IMR-90 (cell line): Measurements from ENCODE around the gene SRRM2. TPM values are rescaled to one million over a fixed set of nuclear protein-coding genes. Genes with fewer than 3 reads are reported as not detected.

ENCODE experiments used
- ATAC-seq: fragments of 200-7000 bp; cut with Tn5 transposase; 2 replicates; pipeline ENCODE4 v1.9.1; 2020; ENCODE audit warnings: low read depth, mild to moderate bottlenecking, moderate library complexity
- BruUV-seq: library from RNA; stranded (reverse); fragments of 400-500 nt; replicated peaks from 2 replicates; lab custom pipeline; 2021; lab: Mats Ljungman, UMichigan
- CTCF ChIA-PET: fragments of 300-600 bp; formaldehyde crosslinking; extraction: SDS; loops from one replicate; lab custom pipeline; 2021; ENCODE audit warnings: antibody characterized with exemption; lab: Yijun Ruan, JAX
- POLR2A ChIA-PET: fragments of 300-600 bp; sonication (Branson Sonifier 250); formaldehyde crosslinking; loops from one replicate; lab custom pipeline; 2022; ENCODE audit warnings: antibody characterized with exemption; ENCODE audit not compliant: unreplicated experiment; lab: Charles Lee
- DNase-seq: peaks from one replicate; pipeline ENCODE4 v3.0.0; 2013
- H2AFZ ChIP-seq: replicated peaks from 2 replicates; pipeline ENCODE3; 2013; ENCODE audit warnings: low read length, mild to moderate bottlenecking; ENCODE audit not compliant: poor library complexity
- H2AK5ac ChIP-seq: 2 replicates; pipeline ENCODE4 v1.6.1; 2013; ENCODE audit warnings: low read depth, low read length, inconsistent platforms
- H2AK9ac ChIP-seq: replicated peaks from 2 replicates; pipeline ENCODE3; 2013; ENCODE audit warnings: mild to moderate bottlenecking, low read depth, low read length, moderate library complexity; ENCODE audit not compliant: poor library complexity
- H2BK120ac ChIP-seq: 2 replicates; pipeline ENCODE4 v1.6.1; 2013; ENCODE audit warnings: low read depth, low read length, inconsistent platforms
- H2BK15ac ChIP-seq: 3 replicates; pipeline ENCODE4 v1.6.1; 2013; ENCODE audit warnings: low read depth, low read length, inconsistent platforms
- H2BK20ac ChIP-seq: 2 replicates; pipeline ENCODE4 v1.6.1; 2013; ENCODE audit warnings: low read depth, mild to moderate bottlenecking, inconsistent platforms, low read length, moderate library complexity
- H2BK5ac ChIP-seq: 2 replicates; pipeline ENCODE4 v1.6.1; 2013; ENCODE audit warnings: mild to moderate bottlenecking, low read depth, low read length, inconsistent platforms; ENCODE audit not compliant: poor library complexity, severe bottlenecking
- H3K14ac ChIP-seq: replicated peaks from 2 replicates; pipeline ENCODE4 v1.6.1; 2013; ENCODE audit warnings: low read depth, low read length, inconsistent platforms
- H3K18ac ChIP-seq: 2 replicates; pipeline ENCODE4 v1.6.1; 2013; ENCODE audit warnings: low read depth, low read length, control low read depth
- H3K23ac ChIP-seq: 2 replicates; pipeline ENCODE4 v1.6.1; 2013; ENCODE audit warnings: low read depth, low read length, inconsistent platforms
- H3K27ac ChIP-seq: 2 replicates; pipeline ENCODE4 v1.5.1; 2013; ENCODE audit warnings: mild to moderate bottlenecking, control low read depth, low read length; ENCODE audit not compliant: insufficient read depth
- H3K27me3 ChIP-seq: 2 replicates; pipeline ENCODE4 v1.6.1; 2013; ENCODE audit warnings: low read length; ENCODE audit not compliant: control insufficient read depth, insufficient read depth
- H3K36me3 ChIP-seq: 2 replicates; pipeline ENCODE4 v1.6.1; 2013; ENCODE audit warnings: low read length, mixed read lengths; ENCODE audit not compliant: control insufficient read depth, insufficient read depth
- H3K4ac ChIP-seq: 2 replicates; pipeline ENCODE4 v1.6.1; 2013; ENCODE audit warnings: low read depth, low read length, inconsistent platforms
- H3K4me1 ChIP-seq: 2 replicates; pipeline ENCODE4 v1.6.1; 2013; ENCODE audit warnings: low read length, mixed read lengths; ENCODE audit not compliant: control insufficient read depth, insufficient read depth
- H3K4me2 ChIP-seq: 2 replicates; pipeline ENCODE4 v1.6.1; 2013; ENCODE audit warnings: low read depth, mild to moderate bottlenecking, control low read depth, low read length, moderate library complexity
- H3K4me3 ChIP-seq: 2 replicates; pipeline ENCODE4 v1.5.1; 2013; ENCODE audit warnings: low read depth, mild to moderate bottlenecking, control low read depth, low read length, moderate library complexity; ENCODE audit not compliant: insufficient read depth
- H3K56ac ChIP-seq: 2 replicates; pipeline ENCODE4 v1.6.1; 2013; ENCODE audit warnings: low read length, inconsistent platforms; ENCODE audit not compliant: insufficient read depth; ENCODE audit errors: extremely low read depth
- H3K79me1 ChIP-seq, 2 experiments: 2 replicates each; pipeline ENCODE4 v1.6.1; 2013; ENCODE audit warnings: low read length in 2 of 2, inconsistent platforms in 1 of 2, low read depth in 1 of 2
- H3K9ac ChIP-seq: 2 replicates; pipeline ENCODE4 v1.6.1; 2013; ENCODE audit warnings: low read depth, low read length, control low read depth
- H3K9me1 ChIP-seq: 2 replicates; pipeline ENCODE4 v1.6.1; 2013; ENCODE audit warnings: low read length, inconsistent platforms; ENCODE audit not compliant: insufficient read depth
- H3K9me3 ChIP-seq: 2 replicates; pipeline ENCODE4 v1.6.1; 2013; ENCODE audit warnings: low read length; ENCODE audit not compliant: control insufficient read depth, insufficient read depth
- H4K20me1 ChIP-seq: 2 replicates; pipeline ENCODE4 v1.6.1; 2013; ENCODE audit warnings: low read length, inconsistent platforms; ENCODE audit not compliant: insufficient read depth
- H4K5ac ChIP-seq: 2 replicates; pipeline ENCODE4 v1.6.1; 2013; ENCODE audit warnings: mild to moderate bottlenecking, low read depth, low read length, control low read depth
- H4K8ac ChIP-seq, 2 experiments: 2 replicates each; pipeline ENCODE4 v1.6.1; 2013; ENCODE audit warnings: low read depth in 2 of 2, low read length in 2 of 2, control low read depth in 1 of 2, inconsistent platforms in 1 of 2
- H4K91ac ChIP-seq: 2 replicates; pipeline ENCODE4 v1.6.1; 2013; ENCODE audit warnings: low read depth, low read length, inconsistent platforms; ENCODE audit not compliant: insufficient read depth
- BHLHE40 ChIP-seq: fragments of 150-350 bp; IDR thresholded peaks from 2 replicates; pipeline ENCODE4 v1.6.1; 2016; ENCODE audit warnings: mild to moderate bottlenecking, low read depth, low read length
- CEBPB ChIP-seq: IDR thresholded peaks from 2 replicates; pipeline ENCODE4 v1.6.1; 2012; ENCODE audit warnings: low read depth, low read length, improper control_type of control experiment
- CHD1 ChIP-seq: IDR thresholded peaks from 2 replicates; pipeline ENCODE4 v1.6.1; 2012; ENCODE audit warnings: low read depth, low read length, improper control_type of control experiment
- FOS ChIP-seq: fragments of 150-350 bp; IDR thresholded peaks from 2 replicates; pipeline ENCODE4 v1.6.1; 2016; ENCODE audit warnings: low read depth, low read length
- MAFK ChIP-seq: IDR thresholded peaks from 2 replicates; pipeline ENCODE4 v1.6.1; 2012; ENCODE audit warnings: low read depth, low read length, improper control_type of control experiment
- MAZ ChIP-seq: IDR thresholded peaks from 2 replicates; pipeline ENCODE4 v1.6.1; 2012; ENCODE audit warnings: low read depth, mild to moderate bottlenecking, low read length, improper control_type of control experiment, moderate library complexity, borderline replicate concordance
- MXI1 ChIP-seq: IDR thresholded peaks from 2 replicates; pipeline ENCODE4 v1.6.1; 2012; ENCODE audit warnings: low read depth, mild to moderate bottlenecking, low read length, moderate library complexity, borderline replicate concordance
- NFE2L2 ChIP-seq: fragments of 150-350 bp; IDR thresholded peaks from 2 replicates; pipeline ENCODE4 v1.6.1; 2016; ENCODE audit warnings: low read depth, mild to moderate bottlenecking, low read length
- POLR2A ChIP-seq: IDR thresholded peaks from 2 replicates; pipeline ENCODE4 v1.6.1; 2012; ENCODE audit warnings: mild to moderate bottlenecking, low read depth, low read length
- RAD21 ChIP-seq: IDR thresholded peaks from 2 replicates; pipeline ENCODE4 v1.6.1; 2012; ENCODE audit warnings: low read length, improper control_type of control experiment
- RCOR1 ChIP-seq: IDR thresholded peaks from 2 replicates; pipeline ENCODE4 v1.6.1; 2012; ENCODE audit warnings: mild to moderate bottlenecking, low read length, improper control_type of control experiment; ENCODE audit not compliant: insufficient replicate concordance
- RFX5 ChIP-seq: IDR thresholded peaks from 2 replicates; pipeline ENCODE4 v1.8.0; 2012; ENCODE audit warnings: low read depth, mild to moderate bottlenecking, low read length, moderate library complexity
- SMC3 ChIP-seq: fragments of 150-350 bp; IDR thresholded peaks from 2 replicates; pipeline ENCODE4 v1.6.1; 2016; ENCODE audit warnings: low read depth, mild to moderate bottlenecking, antibody characterized with exemption, low read length, moderate library complexity
- WGBS, 2 experiments: methylation state at CpG; one replicate each; pipeline versions ENCODE4 v1.1.5 to v1.1.7; 2013; ENCODE audit warnings: missing lambda C conversion rate in 2 of 2; ENCODE audit not compliant: insufficient read length in 1 of 2; ENCODE audit errors: extremely low coverage in 2 of 2; 5-methylcytosine and 5-hydroxymethylcytosine counted together
- dilution Hi-C: fragments of 300-500 bp; cut with HindIII; formaldehyde crosslinking; loops from one replicate; pipeline ENCODE4 v1.14.3; 2018; ENCODE audit warnings: low sequenced_read_pairs; ENCODE audit not compliant: unreplicated experiment
- in situ Hi-C: fragments of 300-500 bp; cut with MboI; formaldehyde crosslinking; loops from 3 replicates; pipeline ENCODE4 v1.14.3; 2019; ENCODE audit warnings: low sequenced_read_pairs, inconsistent platforms, mixed read lengths
- intact Hi-C: fragments of 100-400 bp; cut with micrococcal nuclease; formaldehyde crosslinking; loops from 2 replicates; pipeline ENCODE4 v1.10.0; 2022
- polyA plus RNA-seq, 3 experiments: library from polyadenylated mRNA; depleted of rRNA; stranded (reverse); fragments of >200 nt; gene quantifications; 2 replicates each; pipeline ENCODE4 v1.2.3, GENCODE V29; 2012; ENCODE audit warnings: low replicate concordance in 1 of 3
- total RNA-seq: library from RNA; depleted of rRNA; stranded (reverse); fragments of >200 nt; gene quantifications from 2 replicates; pipeline ENCODE4 v1.2.3, GENCODE V29; 2012
- TF ChIP-seq, protein P1 (sequence below): fragments of 150-350 bp; IDR thresholded peaks from 2 replicates; pipeline ENCODE4 v1.6.1; 2017; ENCODE audit warnings: mild to moderate bottlenecking, antibody characterized with exemption, low read length, low read depth
- TF ChIP-seq, protein P2 (sequence below): conservative IDR thresholded peaks from 2 replicates; pipeline ENCODE4 v1.5.1; 2012; ENCODE audit warnings: mild to moderate bottlenecking, low read depth, low read length, improper control_type of control experiment
- TF ChIP-seq, protein P3 (sequence below): fragments of 150-350 bp; IDR thresholded peaks from 2 replicates; pipeline ENCODE4 v1.6.1; 2016; ENCODE audit warnings: low read depth, mild to moderate bottlenecking, low read length, moderate library complexity, borderline replicate concordance

The SRRM2 gene
- total and polyA plus RNA-seq, 2 of the 4 experiments (the other 2 are of a cell fraction): 20.3 to 300 TPM

DNA sequence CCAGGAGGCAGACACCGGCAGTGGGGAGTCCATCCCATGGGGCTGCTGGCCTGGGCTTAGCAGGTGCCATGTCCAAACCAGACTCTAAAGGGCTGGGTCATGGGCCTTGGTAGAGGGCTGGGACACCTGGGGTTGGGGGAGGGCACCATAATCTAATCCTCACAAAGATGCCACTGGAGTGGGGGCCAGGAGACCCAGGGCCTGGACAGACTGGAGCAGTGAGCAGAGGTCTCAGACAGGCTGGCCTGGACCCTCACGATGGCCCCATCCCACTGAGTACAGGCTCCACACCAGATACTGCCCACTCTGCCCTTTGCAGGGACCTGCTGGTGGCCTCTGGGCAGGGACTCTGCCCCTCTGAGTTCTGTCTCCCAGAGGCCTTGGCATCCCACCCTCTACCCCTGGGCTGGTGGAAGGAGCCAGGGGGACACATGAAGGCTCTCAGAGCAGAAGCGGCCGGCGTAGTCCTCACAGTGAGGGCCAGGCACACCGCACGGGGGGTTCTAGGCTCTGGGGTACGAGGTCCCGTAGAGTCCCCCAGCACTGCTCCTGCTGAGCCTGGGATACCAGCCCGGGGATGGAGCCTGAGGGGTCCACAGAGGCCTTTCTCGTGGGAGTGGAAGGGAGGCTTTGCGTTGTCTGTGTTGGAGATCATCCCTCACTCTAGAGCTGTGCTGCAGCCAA, 10.0 kb upstream of the SRRM2 start:
- no peak overlapping the region for H3K4ac ChIP-seq
- no peak overlapping the region for H3K4me2 ChIP-seq
- no peak for DNase-seq
- no peak for ATAC-seq
- no TSS peak for BruUV-seq
- H3K36me3 ChIP-seq: no peaks in the 10 kb centered on the region
- intact Hi-C loops: no loop called here
- no peaks in the 10 kb centered on the region for H3K4me1 ChIP-seq
- CTCF ChIA-PET: no interaction called here
- H4K8ac ChIP-seq: no peak overlapping the region
- no peak overlapping the region for H3K4me3 ChIP-seq
- H2BK15ac ChIP-seq: no peak overlapping the region
- no peak overlapping the region for H2BK20ac ChIP-seq
- H4K91ac ChIP-seq: no peak overlapping the region
- in situ Hi-C loops: no loop called here
- no peak overlapping the region for H2AK5ac ChIP-seq
- H3K9me1 ChIP-seq: no peaks in the 10 kb centered on the region
- POLR2A ChIA-PET: interaction anchor here (0.6 kb wide), 1 partner anchor 25 kb away, joined by 6 read pairs; no protein-coding TSS in a partner anchor
- dilution Hi-C loops: no loop called here
- no peak overlapping the region for H2AK9ac ChIP-seq
- H3K14ac ChIP-seq: no peak overlapping the region
- H3K23ac ChIP-seq: no peak overlapping the region
- H4K5ac ChIP-seq: no peak overlapping the region
- no peak overlapping the region for H2BK5ac ChIP-seq
- H2BK120ac ChIP-seq: no peak overlapping the region
- no peaks in the 10 kb centered on the region for H4K20me1 ChIP-seq
- no peaks in the 10 kb centered on the region for H3K9me3 ChIP-seq
- no CpG with 5 or more reads among the region's 12 CpGs for WGBS, 2 experiments
- no peak overlapping the region for H3K27ac ChIP-seq
- H3K79me1 ChIP-seq: no peaks in the 10 kb centered on the region
- H3K27me3 ChIP-seq: no peaks in the 10 kb centered on the region; the same call in 1 of the 2 replicates
- TF ChIP-seq, protein P1, sequence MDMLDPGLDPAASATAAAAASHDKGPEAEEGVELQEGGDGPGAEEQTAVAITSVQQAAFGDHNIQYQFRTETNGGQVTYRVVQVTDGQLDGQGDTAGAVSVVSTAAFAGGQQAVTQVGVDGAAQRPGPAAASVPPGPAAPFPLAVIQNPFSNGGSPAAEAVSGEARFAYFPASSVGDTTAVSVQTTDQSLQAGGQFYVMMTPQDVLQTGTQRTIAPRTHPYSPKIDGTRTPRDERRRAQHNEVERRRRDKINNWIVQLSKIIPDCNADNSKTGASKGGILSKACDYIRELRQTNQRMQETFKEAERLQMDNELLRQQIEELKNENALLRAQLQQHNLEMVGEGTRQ: no peak
- TF ChIP-seq NFE2L2 (no peak), MAZ (no peak), POLR2A (no peak), RFX5 (no peak), RAD21 (no peak), SMC3 (no peak), RCOR1 (no peak), CHD1 (no peak), BHLHE40 (no peak), MAFK (no peak), CEBPB (no peak), FOS (no peak), MXI1 (no peak)
- TF ChIP-seq, protein P2, sequence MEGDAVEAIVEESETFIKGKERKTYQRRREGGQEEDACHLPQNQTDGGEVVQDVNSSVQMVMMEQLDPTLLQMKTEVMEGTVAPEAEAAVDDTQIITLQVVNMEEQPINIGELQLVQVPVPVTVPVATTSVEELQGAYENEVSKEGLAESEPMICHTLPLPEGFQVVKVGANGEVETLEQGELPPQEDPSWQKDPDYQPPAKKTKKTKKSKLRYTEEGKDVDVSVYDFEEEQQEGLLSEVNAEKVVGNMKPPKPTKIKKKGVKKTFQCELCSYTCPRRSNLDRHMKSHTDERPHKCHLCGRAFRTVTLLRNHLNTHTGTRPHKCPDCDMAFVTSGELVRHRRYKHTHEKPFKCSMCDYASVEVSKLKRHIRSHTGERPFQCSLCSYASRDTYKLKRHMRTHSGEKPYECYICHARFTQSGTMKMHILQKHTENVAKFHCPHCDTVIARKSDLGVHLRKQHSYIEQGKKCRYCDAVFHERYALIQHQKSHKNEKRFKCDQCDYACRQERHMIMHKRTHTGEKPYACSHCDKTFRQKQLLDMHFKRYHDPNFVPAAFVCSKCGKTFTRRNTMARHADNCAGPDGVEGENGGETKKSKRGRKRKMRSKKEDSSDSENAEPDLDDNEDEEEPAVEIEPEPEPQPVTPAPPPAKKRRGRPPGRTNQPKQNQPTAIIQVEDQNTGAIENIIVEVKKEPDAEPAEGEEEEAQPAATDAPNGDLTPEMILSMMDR: no peak
- TF ChIP-seq, protein P3, sequence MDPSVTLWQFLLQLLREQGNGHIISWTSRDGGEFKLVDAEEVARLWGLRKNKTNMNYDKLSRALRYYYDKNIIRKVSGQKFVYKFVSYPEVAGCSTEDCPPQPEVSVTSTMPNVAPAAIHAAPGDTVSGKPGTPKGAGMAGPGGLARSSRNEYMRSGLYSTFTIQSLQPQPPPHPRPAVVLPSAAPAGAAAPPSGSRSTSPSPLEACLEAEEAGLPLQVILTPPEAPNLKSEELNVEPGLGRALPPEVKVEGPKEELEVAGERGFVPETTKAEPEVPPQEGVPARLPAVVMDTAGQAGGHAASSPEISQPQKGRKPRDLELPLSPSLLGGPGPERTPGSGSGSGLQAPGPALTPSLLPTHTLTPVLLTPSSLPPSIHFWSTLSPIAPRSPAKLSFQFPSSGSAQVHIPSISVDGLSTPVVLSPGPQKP: no peak
- no peak overlapping the region for H3K18ac ChIP-seq
- no peak overlapping the region for H2AFZ ChIP-seq
- no peak overlapping the region for H3K9ac ChIP-seq
- no peak overlapping the region for H3K56ac ChIP-seq
